ENCODE results near the gene EGLN3.

EGLN3 gene

DNA sequence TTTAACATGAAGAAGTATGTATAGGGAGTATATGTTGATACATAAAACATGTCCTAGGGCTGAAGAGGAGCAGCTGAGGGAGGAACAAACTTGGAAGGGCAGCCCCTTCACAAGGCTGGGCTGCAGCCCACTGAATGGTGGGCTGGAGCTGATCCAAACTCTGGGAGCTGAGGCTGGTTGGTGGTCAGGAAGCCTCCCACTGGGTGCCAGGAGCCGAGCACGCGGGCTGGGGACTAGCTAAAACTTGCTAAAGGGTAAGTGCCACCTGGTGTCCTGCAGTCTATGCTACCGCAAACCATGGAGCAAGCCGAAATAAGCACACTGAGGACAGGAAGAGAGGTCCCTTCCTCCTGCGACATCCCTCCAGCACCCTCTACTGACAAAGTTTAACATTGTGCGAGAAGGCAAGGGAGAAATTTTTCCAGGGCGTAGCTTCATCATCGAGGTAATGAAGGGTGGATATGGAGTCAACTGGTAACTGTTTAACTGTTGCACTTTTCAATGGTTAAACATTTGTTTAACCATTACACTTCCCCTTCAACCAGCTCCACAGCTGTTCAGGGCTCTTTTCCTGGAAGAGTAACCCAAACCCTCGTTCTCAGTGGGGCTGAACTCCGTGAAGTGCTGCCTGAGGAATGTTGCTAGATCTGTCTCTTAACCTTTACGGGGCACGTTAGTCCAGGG is 42.2 kb downstream of the EGLN3 start:
- no peaks in the 10 kb centered on the region for H3K36me3 ChIP-seq (ENCODE audit: control insufficient read depth, insufficient read depth, low read length)

GRCh38 chr14:33906968-33907367 is 43.9 kb downstream of the EGLN3 start:
- H3K4me2 ChIP-seq (ENCODE audit: low read length) = no peak overlapping the region
- no peaks in the 10 kb centered on the region for H3K9me3 ChIP-seq (ENCODE audit: control insufficient read depth, low read length)
- no peak overlapping the region for H2AFZ ChIP-seq
- H3K27ac ChIP-seq = no peak overlapping the region
- TF ChIP-seq, protein P1, sequence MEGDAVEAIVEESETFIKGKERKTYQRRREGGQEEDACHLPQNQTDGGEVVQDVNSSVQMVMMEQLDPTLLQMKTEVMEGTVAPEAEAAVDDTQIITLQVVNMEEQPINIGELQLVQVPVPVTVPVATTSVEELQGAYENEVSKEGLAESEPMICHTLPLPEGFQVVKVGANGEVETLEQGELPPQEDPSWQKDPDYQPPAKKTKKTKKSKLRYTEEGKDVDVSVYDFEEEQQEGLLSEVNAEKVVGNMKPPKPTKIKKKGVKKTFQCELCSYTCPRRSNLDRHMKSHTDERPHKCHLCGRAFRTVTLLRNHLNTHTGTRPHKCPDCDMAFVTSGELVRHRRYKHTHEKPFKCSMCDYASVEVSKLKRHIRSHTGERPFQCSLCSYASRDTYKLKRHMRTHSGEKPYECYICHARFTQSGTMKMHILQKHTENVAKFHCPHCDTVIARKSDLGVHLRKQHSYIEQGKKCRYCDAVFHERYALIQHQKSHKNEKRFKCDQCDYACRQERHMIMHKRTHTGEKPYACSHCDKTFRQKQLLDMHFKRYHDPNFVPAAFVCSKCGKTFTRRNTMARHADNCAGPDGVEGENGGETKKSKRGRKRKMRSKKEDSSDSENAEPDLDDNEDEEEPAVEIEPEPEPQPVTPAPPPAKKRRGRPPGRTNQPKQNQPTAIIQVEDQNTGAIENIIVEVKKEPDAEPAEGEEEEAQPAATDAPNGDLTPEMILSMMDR (IDR thresholded peaks at IDR 0.05) = no peak
- no peaks in the 10 kb centered on the region for H3K79me2 ChIP-seq
- no peaks in the 10 kb centered on the region for H3K36me3 ChIP-seq (ENCODE audit: control insufficient read depth, insufficient read depth, low read length)
- H3K9ac ChIP-seq = no peak overlapping the region
- no peaks in the 10 kb centered on the region for H3K27me3 ChIP-seq (ENCODE audit: control insufficient read depth, insufficient read depth, low read length)
- no peaks in the 10 kb centered on the region for H3K4me1 ChIP-seq
- no peak overlapping the region for H3K4me3 ChIP-seq (ENCODE audit: low read depth, low read length)

More for the DNA sequence above, 42.2 kb downstream of the EGLN3 start:
- Histone ChIP-seq H3K4me2 (ENCODE audit: low read length) (no peak overlapping the region), H3K79me2 (no peaks in the 10 kb centered on the region), H3K27ac (no peak overlapping the region), H3K27me3 (ENCODE audit: control insufficient read depth, insufficient read depth, low read length) (no peaks in the 10 kb centered on the region), H3K4me1 (no peaks in the 10 kb centered on the region), H3K4me3 (ENCODE audit: low read depth, low read length) (no peak overlapping the region), H2AFZ (no peak overlapping the region), H3K9ac (no peak overlapping the region), H3K9me3 (ENCODE audit: control insufficient read depth, low read length) (no peaks in the 10 kb centered on the region)
- TF ChIP-seq, protein P1 (IDR thresholded peaks at IDR 0.05) = no peak

- Histone ChIP-seq H3K4me3 (ENCODE audit: low read depth, low read length) (no peak overlapping the region), H3K4me1 (no peaks in the 10 kb centered on the region), H2AFZ (no peak overlapping the region), H3K9ac (no peak overlapping the region), H3K27me3 (ENCODE audit: control insufficient read depth, insufficient read depth, low read length) (no peaks in the 10 kb centered on the region), H3K79me2 (no peaks in the 10 kb centered on the region), H3K27ac (no peak overlapping the region), H3K9me3 (ENCODE audit: control insufficient read depth, low read length) (no peaks in the 10 kb centered on the region), H3K36me3 (ENCODE audit: control insufficient read depth, insufficient read depth, low read length) (no peaks in the 10 kb centered on the region), H3K4me2 (ENCODE audit: low read length) (no peak overlapping the region)
- TF ChIP-seq, protein P1 (IDR thresholded peaks at IDR 0.05) = no peak
Observed at GRCh38 chr14:33904609-33905008, 46.3 kb downstream of the EGLN3 start.

DNA sequence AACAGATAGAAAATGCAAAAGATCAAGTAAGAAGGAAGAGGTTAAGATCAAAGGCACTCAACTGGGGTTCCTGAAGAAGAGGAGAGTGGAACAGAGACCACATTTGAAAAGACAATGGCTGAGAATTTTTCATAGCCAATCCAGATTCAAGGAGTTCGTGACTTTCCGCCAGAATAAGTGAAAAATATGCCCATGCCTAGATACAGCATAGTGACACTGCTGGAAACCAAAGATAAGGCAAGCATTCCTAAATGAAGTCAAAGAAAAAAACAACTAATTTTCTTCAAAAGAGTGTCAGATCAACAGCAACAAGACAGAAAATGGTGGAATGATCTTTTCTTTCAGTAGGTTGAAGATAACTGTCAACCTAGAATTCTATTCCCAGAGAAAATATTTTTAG is 47.5 kb downstream of the EGLN3 start:
- no peak overlapping the region for H3K9ac ChIP-seq
- no peaks in the 10 kb centered on the region for H3K4me1 ChIP-seq
- TF ChIP-seq, protein P1 (IDR thresholded peaks at IDR 0.05) = no peak
- H3K4me2 ChIP-seq (ENCODE audit: low read length) = no peak overlapping the region
- no peaks in the 10 kb centered on the region for H3K9me3 ChIP-seq (ENCODE audit: control insufficient read depth, low read length)
- no peak overlapping the region for H3K27ac ChIP-seq
- H3K27me3 ChIP-seq (ENCODE audit: control insufficient read depth, insufficient read depth, low read length) = no peaks in the 10 kb centered on the region
- no peak overlapping the region for H3K4me3 ChIP-seq (ENCODE audit: low read depth, low read length)
- H2AFZ ChIP-seq = no peak overlapping the region
- H3K79me2 ChIP-seq = no peaks in the 10 kb centered on the region
- no peaks in the 10 kb centered on the region for H3K36me3 ChIP-seq (ENCODE audit: control insufficient read depth, insufficient read depth, low read length)

- H3K27me3 ChIP-seq (ENCODE audit: control insufficient read depth, insufficient read depth, low read length) = no peaks in the 10 kb centered on the region
- no peaks in the 10 kb centered on the region for H3K79me2 ChIP-seq
- no peak overlapping the region for H2AFZ ChIP-seq
- H3K4me2 ChIP-seq (ENCODE audit: low read length) = no peak overlapping the region
- TF ChIP-seq, protein P1 (IDR thresholded peaks at IDR 0.05) = no peak
- no peak overlapping the region for H3K9ac ChIP-seq
- H3K4me1 ChIP-seq = no peaks in the 10 kb centered on the region
- H3K27ac ChIP-seq = no peak overlapping the region
- no peaks in the 10 kb centered on the region for H3K36me3 ChIP-seq (ENCODE audit: control insufficient read depth, insufficient read depth, low read length)
- H3K9me3 ChIP-seq (ENCODE audit: control insufficient read depth, low read length) = no peaks in the 10 kb centered on the region
- H3K4me3 ChIP-seq (ENCODE audit: low read depth, low read length) = no peak overlapping the region
Observed at GRCh38 chr14:33902363-33902762, 48.5 kb downstream of the EGLN3 start.
